Measurements from ENCODE around the gene ATP7B.

GRCh38 chr13:52011632-52012511 lies 622 bp upstream of the ATP7B start, which contains the start of gene ALG11:
- TF ChIP-seq SP1 (IDR thresholded peaks at IDR 0.05): peak; percentile 74
- no peak for TF ChIP-seq ZNF384 (IDR thresholded peaks at IDR 0.05)
- no peak for TF ChIP-seq SUZ12 (IDR thresholded peaks at IDR 0.05)
- no peak for TF ChIP-seq FOXA1 (IDR thresholded peaks at IDR 0.05)
- no peak for TF ChIP-seq NFRKB (IDR thresholded peaks at IDR 0.05)
- peak; percentile 43 for TF ChIP-seq L3MBTL2 (conservative IDR thresholded peaks at IDR 0.05)
- no peak; the same call in 1 of the 2 replicates for TF ChIP-seq ELF4 (IDR thresholded peaks at IDR 0.05)
- TF ChIP-seq FOXK2 (IDR thresholded peaks at IDR 0.05): no peak
- no peak for TF ChIP-seq LEF1 (IDR thresholded peaks at IDR 0.05; ENCODE audit: borderline replicate concordance)

Measured in HEK293T (cell line).